Activated T-cell treated with anti-CD3 and anti-CD28 coated beads, Interleukin-2, amount 50 U/mL, for 4 hours (primary cell): ENCODE data around the gene SCIMP. TPM values are rescaled to one million over a fixed set of nuclear protein-coding genes. Genes with fewer than 3 reads are reported as not detected.
A peak's percentile ranks its signal among the peaks of the same experiment; 100 is the strongest.

Experiments
- ATAC-seq, 2 donors: fragments of 200-7000 bp; cut with Tn5 transposase; one replicate each; pipeline ENCODE4 v1.10.0; 2021
- DNase-seq: peaks from one replicate; pipeline ENCODE4 v3.0.0-alpha.2; 2020
- H3K27me3 Mint-ChIP-seq: one replicate; pipeline ENCODE4 v1.8.0; 2021; ENCODE audit warnings: low read depth, mixed read lengths
- H3K36me3 Mint-ChIP-seq: one replicate; pipeline ENCODE4 v1.8.0; 2022; ENCODE audit warnings: mixed read lengths; ENCODE audit not compliant: insufficient read depth
- H3K4me1 Mint-ChIP-seq: one replicate; pipeline ENCODE4 v1.8.0; 2021; ENCODE audit warnings: low read depth, mixed read lengths
- H3K4me3 Mint-ChIP-seq: one replicate; pipeline ENCODE4 v1.8.0; 2021; ENCODE audit warnings: mild to moderate bottlenecking, moderate library complexity, mixed read lengths
- H3K9me3 Mint-ChIP-seq: one replicate; pipeline ENCODE4 v1.8.0; 2021; ENCODE audit warnings: mixed read lengths
- total RNA-seq, 3 donors: library from RNA; stranded (reverse); gene quantifications; one replicate each; pipeline ENCODE4 v1.2.1, GENCODE V29; 2021

SCIMP gene
- under 1 TPM in 1 of 3 donors, not detected in 2; 0.10 TPM for total RNA-seq

- H3K9me3 Mint-ChIP-seq, result peaks cover 3% of the 10 kb centered on the region
- peaks cover 31% of the 10 kb centered on the region for H3K4me1 Mint-ChIP-seq
- no peaks in the 10 kb centered on the region for H3K27me3 Mint-ChIP-seq
Measured at GRCh38 chr17:5234645-5235576, at the start of gene SCIMP. TSS of gene SCIMP (minus strand) at chr17:5234860. CDS start at chr17:5234755, 105 bp downstream.

GRCh38 chr17:5283571-5284315 is 49.1 kb upstream of the SCIMP start:
- ATAC-seq (no peak), DNase-seq (no peak)
- Mint-ChIP-seq H3K27me3 (no peaks in the 10 kb centered on the region), H3K4me3 (peak overlapping the region; percentile 89), H3K36me3 (peaks cover 9% of the 10 kb centered on the region), H3K9me3 (no peaks in the 10 kb centered on the region), H3K4me1 (peaks cover 44% of the 10 kb centered on the region)

More at GRCh38 chr17:5234645-5235576, at the start of gene SCIMP:
- no peak for ATAC-seq
- Mint-ChIP-seq H3K36me3 (no peaks in the 10 kb centered on the region), H3K4me3 (no peak within 1 kb of the TSS)
- DNase-seq, result no peak

- peak overlapping the region; percentile 89 for H3K4me3 Mint-ChIP-seq
- DNase-seq (peak; percentile 64), ATAC-seq (peak; percentile 44 to 49)
- no peaks in the 10 kb centered on the region for H3K9me3 Mint-ChIP-seq
- peaks cover 37% of the 10 kb centered on the region for H3K4me1 Mint-ChIP-seq
- peaks cover 9% of the 10 kb centered on the region for H3K36me3 Mint-ChIP-seq
- H3K27me3 Mint-ChIP-seq, result no peaks in the 10 kb centered on the region
Measured at GRCh38 chr17:5282642-5283217, 48.1 kb upstream of the SCIMP start.

GRCh38 chr17:5281814-5282641 is 47.4 kb upstream of the SCIMP start, which contains the start of gene RABEP1:
TSS of gene RABEP1 (plus strand) at chr17:5282284. CDS start at chr17:5282487, 203 bp downstream.
- H3K4me3 Mint-ChIP-seq, result peak within 1 kb of the TSS; percentile 89
- peak; percentile 87 to 88 for ATAC-seq

GRCh38 chr17:5272322-5272721 is 37.7 kb upstream of the SCIMP start:
- ATAC-seq, result peak; percentile 82 to 96

More at GRCh38 chr17:5281814-5282641, 47.4 kb upstream of the SCIMP start, which contains the start of gene RABEP1:
- peak; percentile 95 for DNase-seq
- Mint-ChIP-seq H3K4me1 (peaks cover 36% of the 10 kb centered on the region), H3K9me3 (no peaks in the 10 kb centered on the region), H3K36me3 (peaks cover 9% of the 10 kb centered on the region), H3K27me3 (no peaks in the 10 kb centered on the region)

GRCh38 chr17:5269241-5269960 is 34.7 kb upstream of the SCIMP start:
- Mint-ChIP-seq H3K27me3 (no peaks in the 10 kb centered on the region), H3K36me3 (no peaks in the 10 kb centered on the region), H3K9me3 (no peaks in the 10 kb centered on the region), H3K4me1 (peaks cover 11% of the 10 kb centered on the region), H3K4me3 (no peak overlapping the region)
- DNase-seq (no peak), ATAC-seq (no peak)

More at GRCh38 chr17:5272322-5272721, 37.7 kb upstream of the SCIMP start:
- H3K9me3 Mint-ChIP-seq, result no peaks in the 10 kb centered on the region
- H3K4me1 Mint-ChIP-seq, result peaks cover 11% of the 10 kb centered on the region
- no peaks in the 10 kb centered on the region for H3K27me3 Mint-ChIP-seq
- H3K36me3 Mint-ChIP-seq, result no peaks in the 10 kb centered on the region
- no peak overlapping the region for H3K4me3 Mint-ChIP-seq
- DNase-seq, result no peak

- Mint-ChIP-seq H3K36me3 (no peaks in the 10 kb centered on the region), H3K4me1 (no peaks in the 10 kb centered on the region), H3K4me3 (no peak overlapping the region), H3K27me3 (no peaks in the 10 kb centered on the region), H3K9me3 (no peaks in the 10 kb centered on the region)
- ATAC-seq, result no peak
- DNase-seq, result no peak
Measured at GRCh38 chr17:5264893-5265292, 30.2 kb upstream of the SCIMP start.

GRCh38 chr17:5263441-5263840 is 28.8 kb upstream of the SCIMP start:
- no peak overlapping the region for H3K4me3 Mint-ChIP-seq
- no peaks in the 10 kb centered on the region for H3K4me1 Mint-ChIP-seq
- no peaks in the 10 kb centered on the region for H3K9me3 Mint-ChIP-seq
- no peaks in the 10 kb centered on the region for H3K27me3 Mint-ChIP-seq
- no peaks in the 10 kb centered on the region for H3K36me3 Mint-ChIP-seq
- DNase-seq (no peak), ATAC-seq (no peak)

GRCh38 chr17:5262416-5262991 is 27.8 kb upstream of the SCIMP start:
- no peaks in the 10 kb centered on the region for H3K36me3 Mint-ChIP-seq
- no peaks in the 10 kb centered on the region for H3K27me3 Mint-ChIP-seq
- DNase-seq (no peak), ATAC-seq (no peak)
- no peaks in the 10 kb centered on the region for H3K4me1 Mint-ChIP-seq
- no peak overlapping the region for H3K4me3 Mint-ChIP-seq
- H3K9me3 Mint-ChIP-seq, result no peaks in the 10 kb centered on the region

GRCh38 chr17:5260542-5260941 is 25.9 kb upstream of the SCIMP start:
- ATAC-seq, result no peak
- no peaks in the 10 kb centered on the region for H3K4me1 Mint-ChIP-seq
- no peaks in the 10 kb centered on the region for H3K9me3 Mint-ChIP-seq
- no peaks in the 10 kb centered on the region for H3K27me3 Mint-ChIP-seq
- H3K36me3 Mint-ChIP-seq, result no peaks in the 10 kb centered on the region
- DNase-seq, result no peak
- H3K4me3 Mint-ChIP-seq, result no peak overlapping the region

- no peaks in the 10 kb centered on the region for H3K36me3 Mint-ChIP-seq
- H3K4me1 Mint-ChIP-seq, result peaks cover 10% of the 10 kb centered on the region
- no peaks in the 10 kb centered on the region for H3K27me3 Mint-ChIP-seq
- no peaks in the 10 kb centered on the region for H3K9me3 Mint-ChIP-seq
- ATAC-seq (no peak), DNase-seq (no peak)
- no peak overlapping the region for H3K4me3 Mint-ChIP-seq
Measured at GRCh38 chr17:5257124-5257523, 22.5 kb upstream of the SCIMP start.

GRCh38 chr17:5254903-5255521 is 20.4 kb upstream of the SCIMP start:
- Mint-ChIP-seq H3K36me3 (no peaks in the 10 kb centered on the region), H3K4me3 (no peak overlapping the region), H3K27me3 (no peaks in the 10 kb centered on the region), H3K9me3 (no peaks in the 10 kb centered on the region), H3K4me1 (peaks cover 10% of the 10 kb centered on the region)
- ATAC-seq (no peak), DNase-seq (no peak)
